Measurements from ENCODE around the gene KRTAP5-6.
"Not testable (repeated sequence)": the region's sequence is repeated elsewhere in the genome, so short reads cannot be mapped to it uniquely, and the experiment has no call there.

KRTAP5-6 gene

DNA sequence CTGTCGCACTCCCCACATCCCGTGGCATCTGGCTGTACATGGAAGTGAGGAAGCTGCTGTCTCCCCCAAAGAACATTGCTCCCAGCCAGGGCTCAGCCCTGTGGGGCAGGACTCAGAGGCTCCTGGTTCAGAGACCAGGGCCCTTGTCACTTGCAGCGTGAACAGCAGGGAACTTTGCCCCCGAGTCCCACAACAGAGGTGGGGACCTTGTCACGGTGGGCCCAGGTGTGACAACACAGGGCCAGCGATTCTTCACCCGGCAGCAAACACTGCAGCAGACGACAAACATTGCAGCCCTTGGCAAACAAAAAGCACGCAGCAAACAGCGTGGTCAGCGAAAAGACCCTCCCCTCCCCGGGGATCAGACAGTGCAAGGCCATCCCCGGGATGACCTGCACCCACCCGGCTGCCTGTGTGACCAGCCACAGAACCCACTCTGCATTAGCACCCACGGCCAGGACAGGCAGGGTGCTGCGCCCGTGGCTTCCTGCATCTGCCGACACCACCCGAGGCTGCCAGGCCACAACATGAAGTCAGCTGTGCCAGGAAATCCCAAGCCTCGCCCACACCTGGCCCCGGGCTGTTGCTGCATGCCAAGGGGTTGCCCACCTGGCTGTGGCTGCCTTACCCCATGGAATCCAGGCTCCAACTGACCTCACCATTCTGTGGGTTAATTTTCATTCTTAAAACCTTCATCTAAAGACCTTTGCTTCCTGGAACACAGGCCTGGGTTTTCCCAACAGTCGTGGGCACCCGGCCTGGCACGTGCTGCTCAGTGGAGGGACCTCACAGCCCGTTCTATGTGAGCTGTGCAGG lies 35.3 kb upstream of the KRTAP5-6 start:
- not testable (repeated sequence) for DNase-seq (ENCODE audit: low read depth, low spot score)

DNA sequence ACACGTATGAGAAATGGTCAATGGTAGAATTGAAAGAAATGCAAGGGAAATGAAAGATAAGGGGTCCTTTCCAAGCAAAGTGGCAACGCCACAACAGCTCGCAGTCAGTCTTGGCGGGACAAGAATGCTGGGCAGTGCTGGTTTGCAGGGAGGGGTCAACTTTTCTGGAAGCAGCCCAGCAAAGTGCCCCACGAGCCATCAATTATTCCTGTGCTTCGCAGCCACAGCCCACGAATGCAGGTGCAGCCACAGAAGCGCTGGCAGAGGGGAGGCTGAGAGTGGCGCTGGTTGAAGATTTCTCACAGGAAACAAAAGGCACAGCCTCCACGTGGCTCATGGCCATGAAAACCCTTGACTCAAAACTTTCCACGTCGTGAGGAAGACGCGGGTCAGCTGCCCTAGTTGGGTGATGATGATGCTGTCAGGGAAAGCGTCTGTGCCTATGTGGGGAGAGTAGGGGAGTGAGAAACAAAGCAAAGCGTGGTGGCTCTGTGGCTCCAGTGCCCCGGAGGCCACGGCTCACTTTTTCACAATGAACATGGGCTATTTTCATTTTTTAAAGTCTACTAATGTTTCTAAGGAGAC lies 34.2 kb upstream of the KRTAP5-6 start:
- not testable (repeated sequence) for DNase-seq (ENCODE audit: low read depth, low spot score)

DNA sequence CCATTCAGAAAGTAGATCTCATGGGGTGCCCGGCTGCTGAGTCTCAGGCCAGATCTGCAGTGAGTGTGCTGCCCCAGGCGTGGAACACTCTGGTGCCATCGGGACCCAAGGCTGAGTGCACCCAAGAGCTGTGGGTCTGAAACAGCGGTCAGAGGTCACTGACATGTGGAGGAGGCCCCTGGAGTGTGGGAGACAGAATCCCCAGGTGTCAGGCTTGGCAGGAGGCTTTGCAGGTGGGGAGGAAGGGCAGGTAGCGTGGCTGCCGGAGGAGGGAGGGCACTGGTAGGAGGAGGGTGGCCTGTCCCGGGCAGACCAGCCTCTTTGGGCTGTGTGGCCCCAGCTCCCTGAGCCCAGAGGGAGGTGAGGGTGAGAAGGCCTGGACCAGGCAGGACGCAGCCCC lies 31.7 kb upstream of the KRTAP5-6 start:
- no peak for DNase-seq (ENCODE audit: low read depth, low spot score)

DNA sequence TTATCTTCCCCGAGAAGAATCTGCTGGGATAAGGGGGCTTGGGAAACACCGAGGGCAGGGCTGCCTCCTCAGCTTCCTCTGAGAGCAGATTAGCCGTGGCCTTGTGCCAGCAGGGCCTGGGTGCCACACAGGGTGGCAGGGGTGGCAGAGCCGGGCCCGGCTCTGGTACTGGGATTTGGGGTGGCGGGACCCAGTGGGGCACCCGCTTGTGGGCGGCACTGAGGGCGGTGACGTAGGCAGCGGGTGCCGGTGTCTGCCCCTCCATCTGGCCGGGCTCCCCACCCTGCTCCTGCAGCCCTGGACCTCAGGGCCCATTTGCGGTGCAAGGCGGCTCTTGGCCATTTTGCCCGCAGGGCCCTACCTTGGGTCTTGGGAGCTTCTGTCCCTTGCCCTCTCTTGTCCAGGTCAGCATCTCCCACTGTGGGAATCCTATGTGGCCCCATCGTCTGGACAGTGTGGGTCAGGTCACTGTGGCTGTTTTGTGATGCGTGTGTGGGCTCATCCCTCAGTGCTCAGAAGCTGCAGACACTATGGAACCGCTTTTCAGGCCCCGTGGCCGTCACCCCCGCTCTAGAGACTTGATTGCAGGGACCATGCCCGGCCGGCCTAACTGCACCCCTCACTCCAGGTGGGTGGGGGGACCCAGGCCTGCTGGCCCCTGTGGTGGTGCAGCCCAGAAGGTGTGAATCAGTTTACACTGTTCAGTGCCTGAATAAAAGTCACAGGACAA lies 29.7 kb upstream of the KRTAP5-6 start:
- no peak for DNase-seq (ENCODE audit: low read depth, low spot score)

DNA sequence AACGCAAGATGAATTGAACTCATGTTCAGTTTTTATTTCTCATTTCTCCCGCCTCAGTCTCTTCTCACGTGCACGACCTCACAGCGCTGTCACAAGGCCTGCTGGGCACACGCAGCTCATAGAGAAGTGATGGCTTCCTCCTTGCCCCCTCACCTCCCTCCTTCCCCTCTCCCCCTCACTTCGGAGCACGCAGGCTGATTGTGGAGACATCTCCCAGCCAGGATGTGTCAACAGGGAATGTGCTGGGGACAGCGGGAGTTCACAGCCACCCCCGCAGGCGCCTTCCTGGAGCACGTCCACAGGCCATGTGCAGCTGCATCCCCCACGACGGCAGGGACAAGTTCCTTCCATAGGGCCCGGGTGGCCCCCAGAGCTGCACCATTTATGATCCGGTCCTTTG lies 29.1 kb upstream of the KRTAP5-6 start:
- no peak for DNase-seq (ENCODE audit: low read depth, low spot score)

DNA sequence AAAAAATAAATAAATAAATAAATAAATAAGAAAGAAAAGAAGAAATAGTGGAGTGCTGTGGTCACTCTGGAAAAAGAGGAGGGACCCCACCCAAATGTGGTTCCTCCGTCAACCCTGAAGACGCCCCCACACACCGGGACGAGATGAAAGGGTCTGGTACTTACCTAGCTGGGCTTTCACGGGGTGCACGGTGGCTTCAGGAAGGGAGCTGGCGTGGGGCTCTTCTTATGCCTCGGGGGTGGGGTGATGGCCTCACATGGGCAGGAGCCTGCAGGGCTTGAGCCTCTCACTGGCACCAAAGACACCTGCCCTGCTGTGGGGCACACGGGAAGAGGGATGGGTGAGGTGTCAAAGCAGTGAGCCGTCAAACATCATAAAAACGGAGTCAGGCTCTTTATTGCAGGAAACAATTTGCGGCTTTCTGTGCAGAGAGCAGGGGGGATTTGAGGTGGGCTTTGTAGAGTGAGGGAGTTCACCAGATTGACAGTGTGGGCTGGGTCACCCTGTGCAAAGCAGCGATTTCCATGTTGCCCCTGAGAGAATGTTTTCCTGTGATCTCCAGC lies 28.0 kb upstream of the KRTAP5-6 start:
- no peak for DNase-seq (ENCODE audit: low read depth, low spot score)

DNA sequence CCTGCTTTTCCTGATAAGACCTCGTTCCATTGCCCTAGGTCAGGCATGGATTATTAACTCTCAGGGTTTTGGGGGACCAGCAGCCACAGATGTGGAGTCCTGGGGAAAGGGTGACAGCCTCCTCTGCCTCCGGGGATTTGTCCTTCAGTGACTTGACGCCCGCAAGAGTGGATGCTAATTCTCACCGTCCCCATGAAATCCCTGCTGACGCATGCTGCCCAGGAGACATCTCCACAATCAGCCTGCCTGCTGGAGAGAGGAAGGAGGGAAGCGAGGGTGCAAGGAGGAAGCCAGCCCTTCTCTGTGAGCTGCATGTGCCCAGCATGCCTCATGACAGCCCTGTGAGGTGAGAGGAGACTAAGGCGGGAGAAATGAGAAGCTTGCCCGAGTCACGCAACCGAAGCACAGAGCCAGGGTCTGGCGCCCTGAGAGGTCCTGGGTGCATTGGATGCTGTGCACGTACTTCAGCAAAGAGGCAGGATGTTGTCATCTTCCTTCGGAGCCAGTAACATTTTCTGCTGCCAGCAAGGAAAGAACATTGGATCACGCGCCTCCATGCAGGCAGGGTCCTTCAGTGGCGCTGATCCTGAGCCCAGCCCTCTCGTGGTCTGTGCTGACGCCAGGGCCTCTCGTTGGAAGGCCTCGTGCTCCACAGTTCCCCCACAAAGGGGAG lies 27.3 kb upstream of the KRTAP5-6 start:
- DNase-seq (ENCODE audit: low read depth, low spot score): no peak

DNA sequence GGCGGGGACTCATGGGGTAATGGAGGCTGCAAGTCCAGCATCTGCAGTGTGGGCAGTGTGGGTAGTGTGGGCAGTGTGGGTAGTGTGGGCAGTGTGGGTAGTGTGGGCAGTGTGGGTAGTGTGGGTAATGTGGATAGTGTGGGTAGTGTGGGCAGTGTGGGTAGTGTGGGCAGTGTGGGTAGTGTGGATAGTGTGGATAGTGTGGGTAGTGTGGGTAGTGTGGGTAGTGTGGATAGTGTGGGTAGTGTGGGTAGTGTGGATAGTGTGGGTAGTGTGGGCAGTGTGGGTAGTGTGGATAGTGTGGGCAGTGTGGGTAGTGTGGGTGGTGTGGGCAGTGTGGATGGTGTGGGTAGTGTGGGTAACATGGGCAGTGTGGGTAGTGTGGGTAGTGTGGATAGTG lies 26.5 kb upstream of the KRTAP5-6 start:
- DNase-seq (ENCODE audit: low read depth, low spot score): not testable (repeated sequence)

DNA sequence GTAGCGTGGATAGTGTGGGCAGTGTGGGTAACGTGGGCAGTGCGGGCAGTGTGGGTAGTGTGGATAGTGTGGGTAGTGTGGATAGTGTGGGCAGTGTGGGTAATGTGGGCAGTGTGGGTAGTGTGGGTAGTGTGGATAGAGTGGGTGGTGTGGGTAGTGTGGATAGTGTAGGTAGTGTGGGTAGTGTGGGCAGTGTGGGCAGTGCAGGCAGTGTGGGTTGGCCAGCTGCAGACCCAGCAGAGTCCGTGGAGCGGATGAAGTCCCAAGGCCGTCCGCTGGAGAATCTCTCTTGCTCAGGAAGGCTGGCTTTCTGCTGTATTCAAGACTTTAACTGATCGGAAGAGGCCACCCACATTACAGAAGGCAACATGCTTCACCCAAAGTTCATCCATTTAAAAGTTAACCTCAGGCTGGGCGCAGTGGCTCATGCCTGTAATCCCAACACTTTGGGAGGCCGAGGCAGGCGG lies 26.1 kb upstream of the KRTAP5-6 start:
- DNase-seq (ENCODE audit: low read depth, low spot score): no peak

DNA sequence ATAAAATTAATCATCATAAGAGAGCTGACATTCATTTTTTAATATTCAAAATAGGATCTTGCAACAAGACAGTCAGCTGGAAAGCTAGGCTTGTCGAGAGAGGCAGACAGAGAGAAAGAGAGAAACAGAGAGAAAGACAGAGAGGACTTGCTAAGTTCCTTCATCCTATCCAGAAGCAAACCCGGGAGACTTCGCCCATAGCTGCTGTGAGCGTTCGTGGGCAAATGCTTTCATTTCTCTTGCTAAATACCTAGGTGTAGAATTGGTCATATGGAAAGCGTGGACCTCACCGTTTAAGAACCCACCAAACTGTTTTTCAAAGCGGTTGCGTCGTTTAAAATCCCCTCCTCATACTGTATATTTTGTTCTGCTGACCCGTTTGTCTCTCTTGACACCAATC lies 25.3 kb upstream of the KRTAP5-6 start:
- DNase-seq (ENCODE audit: low read depth, low spot score): no peak

DNA sequence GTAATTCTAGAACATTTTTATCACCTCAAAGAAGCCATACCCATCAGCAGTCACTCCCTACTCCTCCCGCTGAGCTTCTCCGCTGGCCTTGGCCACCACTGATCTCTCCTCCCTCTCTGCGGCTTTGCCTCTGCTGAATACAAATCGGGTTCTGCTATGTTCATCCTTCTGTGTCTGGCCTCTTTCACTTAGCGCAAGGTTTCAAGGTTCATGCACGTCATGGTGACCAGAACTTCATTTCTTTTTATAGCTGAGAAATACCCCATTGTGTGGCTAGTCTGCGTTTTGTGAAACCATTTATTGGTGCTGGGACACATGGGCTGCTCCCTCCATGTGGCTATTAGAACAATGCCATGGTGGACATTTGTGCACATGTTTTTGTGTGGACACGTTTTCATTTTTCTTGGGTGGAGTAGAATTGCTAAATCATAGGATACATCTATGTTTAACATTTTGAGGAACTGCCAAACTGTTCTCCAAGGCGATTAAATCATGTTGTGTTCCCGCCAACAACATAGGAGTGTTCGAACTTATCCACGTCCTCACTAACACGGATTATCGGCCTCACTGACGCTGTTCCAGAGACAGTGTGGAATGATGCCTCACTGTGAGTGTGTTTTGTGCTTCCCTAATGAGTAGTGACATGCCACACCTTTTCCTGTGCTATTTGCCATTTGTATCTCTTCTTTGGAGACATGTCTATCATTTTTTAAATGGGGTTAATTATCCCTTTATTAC lies 24.2 kb upstream of the KRTAP5-6 start:
- DNase-seq (ENCODE audit: low read depth, low spot score): no peak

DNA sequence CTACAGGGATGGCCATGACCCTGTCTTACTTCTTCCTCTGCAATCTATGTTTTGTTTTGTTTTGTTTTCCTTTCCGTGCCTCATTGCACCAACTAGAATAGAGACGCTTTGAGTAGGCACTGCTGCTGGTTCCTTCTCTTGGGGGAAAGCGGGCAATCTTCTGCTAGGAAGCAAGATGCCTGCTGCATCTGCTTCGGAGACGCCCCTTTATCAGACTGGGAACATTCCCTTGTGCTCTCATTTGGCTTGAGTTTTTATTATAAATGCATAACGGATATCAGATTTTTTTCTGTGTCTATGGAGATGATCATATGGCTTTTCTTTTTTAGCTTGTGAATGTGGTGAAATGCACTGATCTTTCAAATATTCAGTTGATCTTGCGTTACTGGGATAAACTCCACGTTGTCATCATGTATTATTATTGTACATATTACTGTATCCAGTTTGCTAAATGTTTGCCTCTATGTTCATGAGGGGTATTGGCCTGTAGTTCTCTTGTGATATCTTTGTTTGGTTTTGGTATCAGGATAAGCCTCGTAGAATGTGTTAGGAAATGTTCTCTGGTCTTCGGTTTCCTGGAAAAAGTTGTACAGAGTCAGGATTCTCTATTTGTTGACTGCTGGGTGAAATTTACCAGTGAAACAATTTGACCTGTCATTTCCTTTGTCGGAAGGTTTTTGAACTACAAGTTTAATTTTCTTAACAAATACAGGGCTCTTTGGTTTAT lies 23.4 kb upstream of the KRTAP5-6 start:
- no peak for DNase-seq (ENCODE audit: low read depth, low spot score)

DNA sequence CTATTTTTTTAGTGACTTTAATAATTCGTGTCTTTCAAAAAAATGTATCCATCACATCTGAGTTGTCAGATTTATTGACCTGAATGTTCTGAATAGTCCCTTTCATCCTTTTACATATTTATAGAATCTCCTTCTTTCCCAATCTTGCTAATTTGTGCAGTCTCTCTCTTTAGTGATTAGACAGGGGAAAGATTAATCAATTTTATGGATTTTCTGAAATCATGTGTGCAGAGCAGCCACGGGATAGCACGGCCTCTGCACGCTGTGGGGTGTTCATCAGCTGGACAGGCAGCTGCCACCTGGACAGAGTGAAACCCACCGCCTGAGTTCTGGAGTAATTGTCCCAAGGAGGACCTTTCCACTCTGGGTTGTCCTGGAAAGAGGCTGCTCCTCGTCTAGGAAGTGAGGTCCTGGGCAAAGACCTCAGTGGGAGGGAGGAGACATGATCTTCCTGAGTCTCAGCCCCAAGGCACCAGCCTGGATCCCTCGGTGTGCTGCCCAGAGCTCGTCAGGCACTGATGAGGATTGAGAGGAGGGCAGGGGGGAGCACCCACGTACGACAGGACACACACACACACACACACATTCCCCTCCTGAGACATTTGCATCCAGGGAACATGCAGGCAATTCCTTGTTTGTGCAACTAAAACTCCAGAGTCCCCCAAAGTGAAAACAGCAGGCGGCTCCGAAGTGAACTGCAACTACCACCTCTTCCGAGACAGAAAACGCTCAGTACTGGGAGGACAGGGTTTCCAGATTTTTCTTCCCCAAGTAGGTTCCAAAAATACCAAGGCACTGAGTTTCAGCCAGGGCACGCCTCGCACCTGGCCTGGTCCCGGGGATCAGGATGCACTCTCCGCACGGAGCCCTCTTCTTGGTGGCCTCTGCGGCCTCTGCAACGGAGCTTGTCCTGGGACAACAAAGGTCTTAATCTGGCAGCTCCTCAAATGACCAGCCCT lies 22.5 kb upstream of the KRTAP5-6 start:
- no peak for DNase-seq (ENCODE audit: low read depth, low spot score)

DNA sequence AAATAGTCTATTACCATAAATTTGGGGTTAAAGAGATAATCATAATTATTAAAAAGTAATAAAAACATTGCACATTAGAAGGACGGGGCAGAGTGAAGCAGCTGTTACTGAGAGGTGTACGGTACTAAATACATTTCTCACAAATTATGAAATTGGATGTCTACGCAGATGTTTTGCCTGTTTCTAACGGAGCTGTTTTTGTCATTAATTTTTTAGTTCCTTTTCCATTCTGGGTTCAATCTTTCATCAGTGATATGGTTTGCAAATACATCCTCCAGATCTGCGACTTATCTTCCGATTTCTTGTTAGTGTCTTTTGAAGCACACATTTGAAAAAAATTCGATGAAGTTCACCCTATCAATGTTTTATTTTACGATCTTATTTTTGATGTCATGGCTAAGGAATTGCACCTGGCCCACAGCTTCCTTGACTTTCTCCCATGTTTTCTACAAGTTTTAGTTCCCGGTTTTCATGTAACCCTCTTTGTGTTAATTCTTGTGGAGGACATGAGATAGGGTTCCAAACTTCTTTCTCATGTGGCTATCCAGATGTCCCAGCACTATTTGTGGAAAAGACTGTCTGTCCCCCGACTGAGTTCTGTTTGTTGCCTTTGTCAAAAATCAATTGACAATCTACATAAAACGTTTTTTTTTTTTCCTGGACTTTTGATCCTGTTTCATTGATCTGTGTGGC lies 21.3 kb upstream of the KRTAP5-6 start:
- DNase-seq (ENCODE audit: low read depth, low spot score): no peak

DNA sequence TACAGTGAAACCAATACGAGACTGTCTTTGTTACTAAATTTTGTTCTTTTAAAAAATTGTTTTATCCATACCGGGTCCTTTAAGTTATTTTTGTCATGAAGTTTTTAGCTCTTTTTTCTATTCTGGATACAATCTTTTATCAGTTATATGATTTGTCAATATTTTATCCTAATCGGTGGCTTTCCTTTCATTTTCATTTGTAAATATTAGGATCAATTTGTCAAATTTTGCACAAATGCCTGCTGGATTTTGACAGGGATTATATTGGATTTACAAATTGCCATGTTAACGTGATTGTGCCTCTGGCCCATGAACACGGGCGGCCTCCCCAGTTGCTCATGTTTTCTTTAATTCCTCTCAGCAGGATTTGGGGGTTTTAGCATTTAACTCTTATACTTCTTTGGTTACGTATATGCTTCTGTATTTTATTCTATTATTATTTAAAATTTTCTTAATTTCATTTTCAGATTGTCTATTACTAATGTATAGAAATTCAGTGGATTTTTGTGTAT lies 20.7 kb upstream of the KRTAP5-6 start:
- DNase-seq (ENCODE audit: low read depth, low spot score): no peak

DNA sequence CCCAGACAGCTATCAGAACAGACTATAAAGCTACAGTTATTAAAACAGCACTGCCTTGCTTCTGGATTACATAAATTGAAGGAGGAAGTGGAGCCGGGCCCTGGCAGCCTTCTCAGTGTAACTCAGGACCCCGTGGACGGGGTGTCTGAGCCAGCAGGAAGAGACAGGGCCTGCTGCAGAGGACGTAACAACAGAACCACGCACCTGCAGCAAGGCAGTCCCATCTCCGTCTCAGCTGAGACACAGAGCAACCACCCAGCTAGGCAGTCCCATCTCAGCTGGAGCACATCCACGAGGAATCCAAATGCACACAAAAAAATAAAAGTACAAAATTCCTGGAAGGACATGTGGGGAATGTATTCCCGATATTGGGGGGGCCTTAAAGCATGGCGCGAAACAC lies 17.1 kb upstream of the KRTAP5-6 start:
- DNase-seq (ENCODE audit: low read depth, low spot score): no peak

DNA sequence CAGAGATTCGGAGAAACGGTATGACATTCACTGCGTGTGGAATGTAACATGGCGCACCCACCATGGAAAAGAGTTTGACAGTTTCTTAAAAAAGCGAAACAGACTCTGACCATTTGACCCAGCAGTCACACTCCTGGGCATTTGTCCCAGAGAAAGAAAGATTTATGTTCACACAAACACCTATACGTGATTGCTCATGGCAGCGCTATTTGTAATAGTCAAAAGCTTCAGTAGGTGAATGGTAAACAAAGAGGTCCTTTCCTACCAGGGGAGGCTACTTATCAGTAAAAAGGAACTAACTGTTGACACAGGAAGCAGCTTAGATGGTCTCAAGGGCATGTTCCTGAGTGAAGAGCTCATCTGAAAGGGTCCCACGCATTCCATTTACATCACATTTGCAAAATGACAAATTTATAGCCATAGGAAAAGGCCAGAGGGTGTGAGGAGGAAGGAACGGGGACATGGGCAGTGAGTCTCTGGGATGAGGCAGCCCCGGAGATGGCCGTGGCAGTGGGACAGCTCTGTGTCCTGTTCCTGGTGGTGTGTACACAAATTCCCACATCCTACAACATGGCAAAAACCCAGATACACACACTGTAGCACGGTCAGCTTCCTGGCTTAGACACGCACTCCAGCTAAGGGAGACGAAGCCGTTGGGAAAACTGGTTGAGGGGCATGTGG lies 14.6 kb upstream of the KRTAP5-6 start:
- DNase-seq (ENCODE audit: low read depth, low spot score): no peak

DNA sequence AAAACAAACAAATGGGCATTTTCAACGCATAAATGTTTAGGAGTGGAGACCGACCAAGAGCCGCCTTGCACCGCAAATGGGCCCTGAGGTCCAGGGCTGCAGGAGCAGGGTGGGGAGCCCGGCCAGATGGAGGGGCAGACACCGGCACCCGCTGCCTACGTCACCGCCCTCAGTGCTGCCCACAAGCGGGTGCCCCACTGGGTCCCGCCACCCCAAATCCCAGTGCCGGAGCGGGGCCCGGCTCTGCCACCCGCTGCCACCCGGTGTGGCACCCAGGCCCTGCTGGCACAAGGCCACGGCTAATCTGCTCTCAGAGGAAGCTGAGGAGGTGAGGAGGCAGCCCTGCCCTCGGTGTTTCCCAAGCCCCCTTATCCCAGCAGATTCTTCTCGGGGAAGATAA lies 13.8 kb upstream of the KRTAP5-6 start:
- not testable (repeated sequence) for DNase-seq (ENCODE audit: low read depth, low spot score)

Data from iPS DF 19.7 (cell line).